Stimulated activated naive CD8-positive, alpha-beta T cell treated with anti-CD3 and anti-CD28 coated beads, Interleukin-15, amount 100 ng/mL, for 72 hours (primary cell): Measurements from ENCODE around the gene FOXN1.
"Not testable (repeated sequence)": the region's sequence is repeated elsewhere in the genome, so short reads cannot be mapped to it uniquely, and the experiment has no call there.

Experiments
- ATAC-seq: fragments of 150-1000 bp; cut with Tn5 transposase; 2 replicates; pipeline ENCODE4 v1.10.0; 2021; ENCODE audit warnings: mild to moderate bottlenecking, moderate library complexity
- DNase-seq, 2 donors: peaks; one replicate each; pipeline ENCODE4 v3.0.0; 2021 to 2022
- H3K27ac Mint-ChIP-seq, 2 donors: one replicate each; pipeline ENCODE4 v1.8.0; 2022; ENCODE audit warnings: mild to moderate bottlenecking in 2 of 2, mixed read lengths in 2 of 2, moderate library complexity in 2 of 2
- H3K27me3 Mint-ChIP-seq: one replicate; pipeline ENCODE4 v1.8.0; 2022; ENCODE audit warnings: mixed read lengths
- H3K4me1 Mint-ChIP-seq: one replicate; pipeline ENCODE4 v1.8.0; 2022; ENCODE audit warnings: mild to moderate bottlenecking, mixed read lengths
- H3K4me3 Mint-ChIP-seq, 2 donors: one replicate each; pipeline ENCODE4 v1.8.0; 2022; ENCODE audit warnings: mild to moderate bottlenecking in 2 of 2, mixed read lengths in 2 of 2, moderate library complexity in 1 of 2
- H3K9me3 Mint-ChIP-seq, 2 donors: one replicate each; pipeline ENCODE4 v1.8.0; 2022; ENCODE audit warnings: mixed read lengths in 2 of 2

FOXN1 gene

GRCh38 chr17:28507567-28508203 is 1.5 kb downstream of the FOXN1 start:
- H3K9me3 Mint-ChIP-seq, result no peaks in the 10 kb centered on the region
- peak overlapping the region in 1 of 2 donors; percentile 49 for H3K27ac Mint-ChIP-seq
- H3K4me1 Mint-ChIP-seq, result no peaks in the 10 kb centered on the region
- H3K4me3 Mint-ChIP-seq, result no peak overlapping the region
- peaks cover 39% of the 10 kb centered on the region for H3K27me3 Mint-ChIP-seq
- ATAC-seq (no peak), DNase-seq (no peak)

- DNase-seq (no peak), ATAC-seq (no peak)
- Mint-ChIP-seq H3K27ac (peak overlapping the region in 1 of 2 donors; percentile 43), H3K4me3 (no peak overlapping the region), H3K9me3 (no peaks in the 10 kb centered on the region), H3K27me3 (peaks cover 40% of the 10 kb centered on the region), H3K4me1 (no peaks in the 10 kb centered on the region)
Observed at GRCh38 chr17:28508211-28508724, 2.1 kb downstream of the FOXN1 start.

- no peak overlapping the region for H3K4me3 Mint-ChIP-seq
- ATAC-seq (no peak), DNase-seq (no peak)
- H3K27me3 Mint-ChIP-seq, result peaks cover 40% of the 10 kb centered on the region
- no peaks in the 10 kb centered on the region for H3K9me3 Mint-ChIP-seq
- H3K27ac Mint-ChIP-seq, result no peak overlapping the region
- H3K4me1 Mint-ChIP-seq, result no peaks in the 10 kb centered on the region
Observed at GRCh38 chr17:28509789-28510188, 3.6 kb downstream of the FOXN1 start.

GRCh38 chr17:28511858-28512461 is 5.8 kb downstream of the FOXN1 start:
- DNase-seq (no peak), ATAC-seq (no peak)
- Mint-ChIP-seq H3K4me1 (no peaks in the 10 kb centered on the region), H3K27ac (no peak overlapping the region), H3K27me3 (peaks cover 34% of the 10 kb centered on the region), H3K9me3 (peaks cover 0 to 6% of the 10 kb centered on the region in 2 donors), H3K4me3 (no peak overlapping the region)

- H3K4me3 Mint-ChIP-seq, result no peak overlapping the region
- H3K4me1 Mint-ChIP-seq, result no peaks in the 10 kb centered on the region
- H3K27me3 Mint-ChIP-seq, result peaks cover 36% of the 10 kb centered on the region
- DNase-seq (no peak), ATAC-seq (no peak)
- no peak overlapping the region for H3K27ac Mint-ChIP-seq
- peaks cover 0 to 6% of the 10 kb centered on the region in 2 donors for H3K9me3 Mint-ChIP-seq
Observed at GRCh38 chr17:28513476-28513875, 7.3 kb downstream of the FOXN1 start.

- Mint-ChIP-seq H3K9me3 (peaks cover 0 to 6% of the 10 kb centered on the region in 2 donors), H3K4me1 (no peaks in the 10 kb centered on the region), H3K4me3 (no peak overlapping the region), H3K27ac (no peak overlapping the region), H3K27me3 (peaks cover 36% of the 10 kb centered on the region)
- DNase-seq, result no peak
- no peak for ATAC-seq
Observed at GRCh38 chr17:28514561-28515002, 8.4 kb downstream of the FOXN1 start.

GRCh38 chr17:28515518-28515917 is 9.4 kb downstream of the FOXN1 start:
- ATAC-seq (no peak), DNase-seq (no peak)
- H3K9me3 Mint-ChIP-seq, result peaks cover 0 to 6% of the 10 kb centered on the region in 2 donors
- H3K27me3 Mint-ChIP-seq, result peaks cover 26% of the 10 kb centered on the region
- no peak overlapping the region for H3K27ac Mint-ChIP-seq
- H3K4me1 Mint-ChIP-seq, result no peaks in the 10 kb centered on the region
- H3K4me3 Mint-ChIP-seq, result no peak overlapping the region

GRCh38 chr17:28518132-28518531 is 12.0 kb downstream of the FOXN1 start:
- Mint-ChIP-seq H3K4me3 (no peak overlapping the region), H3K4me1 (no peaks in the 10 kb centered on the region), H3K9me3 (peaks cover 0 to 6% of the 10 kb centered on the region in 2 donors), H3K27ac (peak overlapping the region in 1 of 2 donors; percentile 88), H3K27me3 (peaks cover 23% of the 10 kb centered on the region)
- ATAC-seq, result no peak
- DNase-seq, result no peak

GRCh38 chr17:28518578-28518977 is 12.4 kb downstream of the FOXN1 start:
- Mint-ChIP-seq H3K27ac (no peak overlapping the region), H3K9me3 (peaks cover 0 to 6% of the 10 kb centered on the region in 2 donors), H3K27me3 (peaks cover 19% of the 10 kb centered on the region), H3K4me3 (no peak overlapping the region), H3K4me1 (no peaks in the 10 kb centered on the region)
- DNase-seq (no peak), ATAC-seq (no peak)

GRCh38 chr17:28519236-28519635 is 13.1 kb downstream of the FOXN1 start:
- Mint-ChIP-seq H3K27ac (no peak overlapping the region), H3K9me3 (peaks cover 0 to 6% of the 10 kb centered on the region in 2 donors)
- ATAC-seq, result no peak

GRCh38 chr17:28520687-28521086 is 14.5 kb downstream of the FOXN1 start:
- Mint-ChIP-seq H3K27ac (peak overlapping the region in 1 of 2 donors; percentile 35), H3K4me3 (no peak overlapping the region), H3K9me3 (peaks cover 0 to 6% of the 10 kb centered on the region in 2 donors), H3K4me1 (no peaks in the 10 kb centered on the region), H3K27me3 (peaks cover 15% of the 10 kb centered on the region)
- ATAC-seq, result no peak
- no peak for DNase-seq

More at GRCh38 chr17:28519236-28519635, 13.1 kb downstream of the FOXN1 start:
- peaks cover 15% of the 10 kb centered on the region for H3K27me3 Mint-ChIP-seq
- no peaks in the 10 kb centered on the region for H3K4me1 Mint-ChIP-seq
- no peak for DNase-seq
- no peak overlapping the region for H3K4me3 Mint-ChIP-seq

- Mint-ChIP-seq H3K27me3 (peaks cover 15% of the 10 kb centered on the region), H3K4me3 (no peak overlapping the region)
- no peak for ATAC-seq
Observed at GRCh38 chr17:28521311-28522085, 15.3 kb downstream of the FOXN1 start.

GRCh38 chr17:28522281-28522680 is 16.1 kb downstream of the FOXN1 start:
- not testable (repeated sequence) for DNase-seq, H3K27ac Mint-ChIP-seq, H3K4me1 Mint-ChIP-seq, ATAC-seq, H3K4me3 Mint-ChIP-seq, H3K9me3 Mint-ChIP-seq
- peaks cover 15% of the 10 kb centered on the region for H3K27me3 Mint-ChIP-seq

More at GRCh38 chr17:28521311-28522085, 15.3 kb downstream of the FOXN1 start:
- no peak for DNase-seq
- Mint-ChIP-seq H3K9me3 (no peaks in the 10 kb centered on the region), H3K4me1 (no peaks in the 10 kb centered on the region), H3K27ac (peak overlapping the region in 1 of 2 donors; percentile 65)

- ATAC-seq, result no peak
- H3K9me3 Mint-ChIP-seq, result no peaks in the 10 kb centered on the region
- H3K27ac Mint-ChIP-seq, result no peak overlapping the region
- no peak for DNase-seq
- no peaks in the 10 kb centered on the region for H3K4me1 Mint-ChIP-seq
- H3K4me3 Mint-ChIP-seq, result no peak overlapping the region
- H3K27me3 Mint-ChIP-seq, result peaks cover 12% of the 10 kb centered on the region
Observed at GRCh38 chr17:28523186-28523585, 17.0 kb downstream of the FOXN1 start.

GRCh38 chr17:28523876-28524275 is 17.7 kb downstream of the FOXN1 start:
- no peaks in the 10 kb centered on the region for H3K9me3 Mint-ChIP-seq
- H3K27ac Mint-ChIP-seq, result peak overlapping the region in 1 of 2 donors; percentile 22
- H3K4me3 Mint-ChIP-seq, result no peak overlapping the region
- no peaks in the 10 kb centered on the region for H3K4me1 Mint-ChIP-seq
- DNase-seq, result no peak
- ATAC-seq, result peak; percentile 24
- H3K27me3 Mint-ChIP-seq, result peaks cover 5% of the 10 kb centered on the region
